ENCODE data around the gene NOL3. TPM values are rescaled to one million over a fixed set of nuclear protein-coding genes. Genes with fewer than 3 reads are reported as not detected.

NOL3 gene
- total and polyA plus RNA-seq, 2 of the 13 experiments (the other 11 are each of a cell fraction or from before 2014, with no cell fraction given), result 5.7 to 20.5 TPM

- peak; percentile 94 for TF ChIP-seq SMAD1 (CRISPR knock-in tag; IDR thresholded peaks at IDR 0.05; ENCODE audit: borderline replicate concordance, low read depth)
- peak; percentile 81 for TF ChIP-seq ZNF124 (CRISPR knock-in tag; IDR thresholded peaks at IDR 0.05)
- TF ChIP-seq HDAC6 (IDR thresholded peaks at IDR 0.05; ENCODE audit: low read depth, low read length), result no peak
- peak; percentile 68 for TF ChIP-seq GATAD1 (CRISPR knock-in tag; IDR thresholded peaks at IDR 0.05)
- peak; percentile 98 for TF ChIP-seq HNRNPL (IDR thresholded peaks at IDR 0.05; ENCODE audit: low read depth, low read length)
- no peak for TF ChIP-seq TEAD2 (CRISPR knock-in tag; IDR thresholded peaks at IDR 0.05)
- no peak for TF ChIP-seq XBP1 (CRISPR knock-in tag; IDR thresholded peaks at IDR 0.05)
- TF ChIP-seq NPAS2 (CRISPR knock-in tag; IDR thresholded peaks at IDR 0.05; ENCODE audit: borderline replicate concordance), result no peak
- TF ChIP-seq, protein P1, sequence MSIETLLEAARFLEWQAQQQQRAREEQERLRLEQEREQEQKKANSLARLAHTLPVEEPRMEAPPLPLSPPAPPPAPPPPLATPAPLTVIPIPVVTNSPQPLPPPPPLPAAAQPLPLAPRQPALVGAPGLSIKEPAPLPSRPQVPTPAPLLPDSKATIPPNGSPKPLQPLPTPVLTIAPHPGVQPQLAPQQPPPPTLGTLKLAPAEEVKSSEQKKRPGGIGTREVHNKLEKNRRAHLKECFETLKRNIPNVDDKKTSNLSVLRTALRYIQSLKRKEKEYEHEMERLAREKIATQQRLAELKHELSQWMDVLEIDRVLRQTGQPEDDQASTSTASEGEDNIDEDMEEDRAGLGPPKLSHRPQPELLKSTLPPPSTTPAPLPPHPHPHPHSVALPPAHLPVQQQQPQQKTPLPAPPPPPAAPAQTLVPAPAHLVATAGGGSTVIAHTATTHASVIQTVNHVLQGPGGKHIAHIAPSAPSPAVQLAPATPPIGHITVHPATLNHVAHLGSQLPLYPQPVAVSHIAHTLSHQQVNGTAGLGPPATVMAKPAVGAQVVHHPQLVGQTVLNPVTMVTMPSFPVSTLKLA (IDR thresholded peaks at IDR 0.05), result no peak
- TF ChIP-seq, protein P2, sequence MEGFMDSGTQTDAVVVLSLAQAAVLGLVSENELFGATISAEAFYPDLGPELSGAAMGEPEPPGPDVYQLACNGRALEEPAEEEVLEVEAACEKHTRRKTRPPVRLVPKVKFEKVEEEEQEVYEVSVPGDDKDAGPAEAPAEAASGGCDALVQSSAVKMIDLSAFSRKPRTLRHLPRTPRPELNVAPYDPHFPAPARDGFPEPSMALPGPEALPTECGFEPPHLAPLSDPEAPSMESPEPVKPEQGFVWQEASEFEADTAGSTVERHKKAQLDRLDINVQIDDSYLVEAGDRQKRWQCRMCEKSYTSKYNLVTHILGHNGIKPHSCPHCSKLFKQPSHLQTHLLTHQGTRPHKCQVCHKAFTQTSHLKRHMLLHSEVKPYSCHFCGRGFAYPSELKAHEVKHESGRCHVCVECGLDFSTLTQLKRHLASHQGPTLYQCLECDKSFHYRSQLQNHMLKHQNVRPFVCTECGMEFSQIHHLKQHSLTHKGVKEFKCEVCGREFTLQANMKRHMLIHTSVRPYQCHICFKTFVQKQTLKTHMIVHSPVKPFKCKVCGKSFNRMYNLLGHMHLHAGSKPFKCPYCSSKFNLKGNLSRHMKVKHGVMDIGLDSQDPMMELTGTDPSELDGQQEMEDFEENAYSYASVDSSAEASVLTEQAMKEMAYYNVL (CRISPR knock-in tag; IDR thresholded peaks at IDR 0.05; ENCODE audit: borderline replicate concordance), result peak; percentile 77; the same call in 1 of the 2 replicates
- TF ChIP-seq RXRB (CRISPR knock-in tag; IDR thresholded peaks at IDR 0.05; ENCODE audit: borderline replicate concordance), result peak; percentile 74; the same call in 1 of the 2 replicates
- TF ChIP-seq TBP (CRISPR knock-in tag; IDR thresholded peaks at IDR 0.05), result no peak
- peak; percentile 83; the same call in 1 of the 2 replicates for TF ChIP-seq ZNF670 (CRISPR knock-in tag; IDR thresholded peaks at IDR 0.05; ENCODE audit: borderline replicate concordance)
- no peak; the same call in 1 of the 2 replicates for TF ChIP-seq ZNF503 (CRISPR knock-in tag; IDR thresholded peaks at IDR 0.05)
- TF ChIP-seq, protein P3, sequence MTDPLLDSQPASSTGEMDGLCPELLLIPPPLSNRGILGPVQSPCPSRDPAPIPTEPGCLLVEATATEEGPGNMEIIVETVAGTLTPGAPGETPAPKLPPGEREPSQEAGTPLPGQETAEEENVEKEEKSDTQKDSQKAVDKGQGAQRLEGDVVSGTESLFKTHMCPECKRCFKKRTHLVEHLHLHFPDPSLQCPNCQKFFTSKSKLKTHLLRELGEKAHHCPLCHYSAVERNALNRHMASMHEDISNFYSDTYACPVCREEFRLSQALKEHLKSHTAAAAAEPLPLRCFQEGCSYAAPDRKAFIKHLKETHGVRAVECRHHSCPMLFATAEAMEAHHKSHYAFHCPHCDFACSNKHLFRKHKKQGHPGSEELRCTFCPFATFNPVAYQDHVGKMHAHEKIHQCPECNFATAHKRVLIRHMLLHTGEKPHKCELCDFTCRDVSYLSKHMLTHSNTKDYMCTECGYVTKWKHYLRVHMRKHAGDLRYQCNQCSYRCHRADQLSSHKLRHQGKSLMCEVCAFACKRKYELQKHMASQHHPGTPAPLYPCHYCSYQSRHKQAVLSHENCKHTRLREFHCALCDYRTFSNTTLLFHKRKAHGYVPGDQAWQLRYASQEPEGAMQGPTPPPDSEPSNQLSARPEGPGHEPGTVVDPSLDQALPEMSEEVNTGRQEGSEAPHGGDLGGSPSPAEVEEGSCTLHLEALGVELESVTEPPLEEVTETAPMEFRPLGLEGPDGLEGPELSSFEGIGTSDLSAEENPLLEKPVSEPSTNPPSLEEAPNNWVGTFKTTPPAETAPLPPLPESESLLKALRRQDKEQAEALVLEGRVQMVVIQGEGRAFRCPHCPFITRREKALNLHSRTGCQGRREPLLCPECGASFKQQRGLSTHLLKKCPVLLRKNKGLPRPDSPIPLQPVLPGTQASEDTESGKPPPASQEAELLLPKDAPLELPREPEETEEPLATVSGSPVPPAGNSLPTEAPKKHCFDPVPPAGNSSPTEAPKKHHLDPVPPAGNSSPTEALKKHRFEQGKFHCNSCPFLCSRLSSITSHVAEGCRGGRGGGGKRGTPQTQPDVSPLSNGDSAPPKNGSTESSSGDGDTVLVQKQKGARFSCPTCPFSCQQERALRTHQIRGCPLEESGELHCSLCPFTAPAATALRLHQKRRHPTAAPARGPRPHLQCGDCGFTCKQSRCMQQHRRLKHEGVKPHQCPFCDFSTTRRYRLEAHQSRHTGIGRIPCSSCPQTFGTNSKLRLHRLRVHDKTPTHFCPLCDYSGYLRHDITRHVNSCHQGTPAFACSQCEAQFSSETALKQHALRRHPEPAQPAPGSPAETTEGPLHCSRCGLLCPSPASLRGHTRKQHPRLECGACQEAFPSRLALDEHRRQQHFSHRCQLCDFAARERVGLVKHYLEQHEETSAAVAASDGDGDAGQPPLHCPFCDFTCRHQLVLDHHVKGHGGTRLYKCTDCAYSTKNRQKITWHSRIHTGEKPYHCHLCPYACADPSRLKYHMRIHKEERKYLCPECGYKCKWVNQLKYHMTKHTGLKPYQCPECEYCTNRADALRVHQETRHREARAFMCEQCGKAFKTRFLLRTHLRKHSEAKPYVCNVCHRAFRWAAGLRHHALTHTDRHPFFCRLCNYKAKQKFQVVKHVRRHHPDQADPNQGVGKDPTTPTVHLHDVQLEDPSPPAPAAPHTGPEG (CRISPR knock-in tag; IDR thresholded peaks at IDR 0.05), result peak; percentile 60; the same call in 1 of the 2 replicates
- peak; percentile 81 for TF ChIP-seq ZFY (CRISPR knock-in tag; IDR thresholded peaks at IDR 0.05)
- TF ChIP-seq, protein P4, sequence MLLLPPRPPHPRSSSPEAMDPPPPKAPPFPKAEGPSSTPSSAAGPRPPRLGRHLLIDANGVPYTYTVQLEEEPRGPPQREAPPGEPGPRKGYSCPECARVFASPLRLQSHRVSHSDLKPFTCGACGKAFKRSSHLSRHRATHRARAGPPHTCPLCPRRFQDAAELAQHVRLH (CRISPR knock-in tag; IDR thresholded peaks at IDR 0.05; ENCODE audit: borderline replicate concordance, low read depth), result peak; percentile 86; the same call in 1 of the 2 replicates
Observed at GRCh38 chr16:67173808-67174705, 3.7 kb downstream of the NOL3 start (continued).
